AG09319 (cell line): ENCODE measurements around the gene PPP2R5C.
A peak's percentile ranks its signal among the peaks of the same experiment; 100 is the strongest.

Experiments used
- DNase-seq: peaks from one replicate; pipeline ENCODE4 v3.0.0-alpha.2; 2010; ENCODE audit warnings: low read depth; ENCODE audit errors: extremely low read depth
- TF ChIP-seq, protein P1 (sequence below): IDR thresholded peaks from 2 replicates; pipeline ENCODE4 v1.5.1; 2011; ENCODE audit warnings: low read depth, mild to moderate bottlenecking, inconsistent platforms, low read length, moderate library complexity

Gene PPP2R5C

DNA sequence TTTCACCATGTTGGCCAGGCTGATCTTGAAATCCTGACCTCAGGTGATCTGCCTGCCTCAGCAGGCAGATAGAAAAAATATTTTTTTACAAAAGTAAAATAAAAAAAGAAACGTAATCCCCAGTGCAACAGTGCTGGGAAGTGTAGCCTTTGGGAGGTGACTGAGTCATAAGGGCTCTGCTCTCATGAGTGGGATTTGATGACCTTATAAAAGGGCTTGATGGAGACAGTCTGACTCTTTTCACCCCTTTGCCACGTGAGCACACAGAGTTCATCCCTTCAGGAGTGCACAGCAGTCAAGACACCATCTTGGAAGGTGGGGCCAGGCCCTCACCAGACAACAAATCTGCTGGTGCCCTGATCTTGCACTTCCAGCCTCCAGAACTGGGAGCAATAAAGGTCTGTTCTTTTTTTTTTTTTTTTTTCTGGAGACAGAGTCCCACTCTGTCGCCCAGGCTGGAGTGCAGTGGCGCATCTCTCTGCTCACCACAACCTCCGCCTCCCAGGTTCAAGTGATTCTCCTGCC lies 178.2 kb downstream of the PPP2R5C start:
- no peak for DNase-seq
- TF ChIP-seq, protein P1, sequence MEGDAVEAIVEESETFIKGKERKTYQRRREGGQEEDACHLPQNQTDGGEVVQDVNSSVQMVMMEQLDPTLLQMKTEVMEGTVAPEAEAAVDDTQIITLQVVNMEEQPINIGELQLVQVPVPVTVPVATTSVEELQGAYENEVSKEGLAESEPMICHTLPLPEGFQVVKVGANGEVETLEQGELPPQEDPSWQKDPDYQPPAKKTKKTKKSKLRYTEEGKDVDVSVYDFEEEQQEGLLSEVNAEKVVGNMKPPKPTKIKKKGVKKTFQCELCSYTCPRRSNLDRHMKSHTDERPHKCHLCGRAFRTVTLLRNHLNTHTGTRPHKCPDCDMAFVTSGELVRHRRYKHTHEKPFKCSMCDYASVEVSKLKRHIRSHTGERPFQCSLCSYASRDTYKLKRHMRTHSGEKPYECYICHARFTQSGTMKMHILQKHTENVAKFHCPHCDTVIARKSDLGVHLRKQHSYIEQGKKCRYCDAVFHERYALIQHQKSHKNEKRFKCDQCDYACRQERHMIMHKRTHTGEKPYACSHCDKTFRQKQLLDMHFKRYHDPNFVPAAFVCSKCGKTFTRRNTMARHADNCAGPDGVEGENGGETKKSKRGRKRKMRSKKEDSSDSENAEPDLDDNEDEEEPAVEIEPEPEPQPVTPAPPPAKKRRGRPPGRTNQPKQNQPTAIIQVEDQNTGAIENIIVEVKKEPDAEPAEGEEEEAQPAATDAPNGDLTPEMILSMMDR = no peak

DNA sequence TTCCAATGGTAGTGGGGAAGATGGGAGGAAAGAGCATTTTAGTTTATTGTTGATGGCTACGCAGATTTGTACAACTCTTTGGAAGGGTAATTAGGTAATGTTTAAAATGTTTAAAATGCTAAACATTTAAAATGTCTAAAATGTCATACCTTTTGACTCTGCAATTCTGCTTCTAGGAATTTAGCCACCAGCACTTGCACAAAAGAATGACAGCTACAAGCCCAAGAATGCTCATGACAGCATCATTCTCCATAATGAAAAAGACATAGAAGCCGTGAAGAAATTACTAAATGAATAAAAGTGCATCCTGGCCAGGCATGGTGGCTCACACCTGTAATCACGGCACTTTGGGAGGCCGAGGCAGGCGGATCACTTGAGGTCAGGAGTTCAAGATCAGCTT lies 182.9 kb downstream of the PPP2R5C start:
- DNase-seq = no peak
- TF ChIP-seq, protein P1 = no peak

DNA sequence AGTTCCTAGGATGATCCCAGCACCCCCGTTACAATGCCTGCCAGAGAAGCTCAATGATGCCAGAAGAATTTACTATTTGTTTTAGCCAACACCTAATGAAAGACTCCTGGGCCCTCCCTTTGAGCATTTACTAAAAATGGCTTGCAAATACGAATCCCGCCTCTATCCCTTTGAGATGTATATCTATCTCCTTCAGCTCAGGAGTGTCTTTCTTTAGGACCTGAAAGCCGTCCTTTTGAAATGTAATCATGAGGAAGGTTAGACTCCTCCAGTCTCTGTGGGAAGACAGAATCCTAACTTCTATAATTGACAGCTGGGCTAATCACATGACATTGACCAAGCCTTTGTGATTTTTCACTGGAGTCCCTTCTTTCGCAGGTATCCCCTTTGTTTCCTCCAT lies 183.7 kb downstream of the PPP2R5C start:
- DNase-seq = no peak
- TF ChIP-seq, protein P1 = no peak

DNA sequence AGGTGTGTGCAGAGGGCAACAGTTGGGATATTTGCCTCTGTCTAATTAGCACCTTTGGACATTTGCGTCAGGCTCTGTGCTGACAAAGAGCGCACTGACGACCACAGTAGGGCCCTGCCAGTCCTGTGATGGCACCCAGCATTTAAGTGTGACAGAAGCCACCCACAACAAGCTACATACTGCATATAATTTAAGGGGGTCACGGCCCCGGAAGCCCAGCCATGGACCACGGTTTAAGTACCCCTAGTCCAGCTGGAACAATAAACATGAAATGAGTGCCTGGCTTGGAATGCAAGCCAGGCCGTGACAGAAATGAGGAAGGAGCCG lies 186.0 kb downstream of the PPP2R5C start:
- no peak for DNase-seq
- TF ChIP-seq, protein P1 = no peak

DNA sequence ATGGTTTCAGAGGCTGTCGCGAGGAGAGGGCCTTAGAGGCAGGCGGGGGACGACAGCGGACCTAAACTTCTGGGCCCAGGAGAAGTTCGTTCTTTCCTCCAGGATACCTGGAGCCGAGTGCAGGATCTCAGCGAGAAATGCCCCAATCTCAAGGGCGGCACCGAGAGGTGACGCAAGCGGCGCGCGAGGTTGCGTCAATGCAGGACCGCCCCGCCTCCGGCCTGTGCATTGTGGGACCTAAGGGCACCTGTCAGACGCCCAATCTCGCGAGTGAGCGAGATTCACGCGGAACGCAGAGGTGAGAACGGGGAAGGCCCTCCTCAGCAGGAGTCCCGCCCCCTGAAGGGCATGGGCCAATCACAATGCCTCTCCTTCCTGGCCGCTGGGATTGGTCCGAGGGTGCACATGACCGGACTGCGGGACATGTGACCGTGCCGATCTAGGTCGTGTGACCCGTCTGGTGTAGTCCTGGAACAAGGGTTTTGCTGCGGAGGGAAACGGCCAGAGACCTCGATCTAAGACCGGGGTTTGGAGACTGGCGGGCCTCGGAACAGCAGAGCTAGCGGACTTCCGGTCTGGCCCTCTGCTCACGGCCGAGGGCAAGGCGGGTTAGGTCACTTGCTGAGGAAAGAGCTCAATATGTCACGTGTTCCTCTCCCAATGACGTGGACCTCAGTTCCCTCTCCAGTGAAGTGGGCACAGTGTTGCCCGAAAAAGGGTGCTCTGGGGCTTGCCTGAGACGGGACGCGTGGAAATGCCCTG lies 186.6 kb downstream of the PPP2R5C start:
- TF ChIP-seq, protein P1 = no peak
- DNase-seq = peak; percentile 100

DNA sequence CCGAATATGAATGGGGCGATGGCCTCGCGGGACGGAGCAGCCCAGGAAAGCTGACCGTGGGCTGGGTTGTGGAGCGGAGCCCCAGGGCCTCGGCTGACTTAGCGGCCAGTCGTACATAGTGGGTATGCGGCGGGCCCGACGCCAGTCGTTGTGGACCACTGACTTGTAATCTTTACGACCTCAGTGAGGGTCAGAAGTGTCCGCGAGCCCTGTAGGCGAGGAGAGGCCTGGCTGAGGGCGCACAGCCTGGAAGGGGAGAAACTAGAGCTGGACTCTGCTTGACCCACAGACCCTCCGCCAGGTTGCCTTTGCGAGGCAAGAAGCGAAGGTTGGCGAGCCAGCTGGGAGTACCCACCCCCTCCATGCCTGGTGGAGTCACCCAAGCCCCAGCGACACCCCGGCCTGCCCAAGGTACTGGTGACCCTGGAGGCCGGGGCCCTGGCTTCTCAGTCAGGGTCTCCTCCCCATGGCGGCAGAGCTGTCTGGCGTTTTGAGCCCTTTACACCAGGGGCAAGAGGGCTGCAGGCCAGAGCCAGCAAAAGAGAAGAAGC lies 187.2 kb downstream of the PPP2R5C start:
- DNase-seq = no peak
- TF ChIP-seq, protein P1 = no peak

DNA sequence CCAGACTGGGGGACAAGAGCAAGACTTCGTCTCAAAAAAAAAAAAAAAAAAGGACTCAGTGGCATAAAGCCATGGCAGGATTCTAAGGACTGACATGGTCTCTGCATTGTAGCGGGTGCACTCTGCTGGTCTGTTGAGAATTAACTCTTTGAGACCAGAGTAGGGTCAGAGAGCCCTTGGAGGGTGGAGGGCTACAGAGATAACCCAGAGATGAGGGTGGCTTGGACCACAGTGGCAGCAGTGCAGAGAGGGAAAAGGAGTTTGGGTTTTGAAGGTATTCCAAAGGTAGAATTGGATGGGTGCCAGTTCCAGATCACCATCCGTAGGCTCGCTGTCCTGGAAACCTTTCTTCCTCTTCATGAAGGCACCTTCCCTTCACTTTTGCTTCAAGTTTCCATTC lies 188.6 kb downstream of the PPP2R5C start:
- TF ChIP-seq, protein P1 = no peak
- DNase-seq = no peak
